IPS DF 6.9 (cell line): Measurements from ENCODE around the gene DGAT2L6.
A peak's percentile ranks its signal among the peaks of the same experiment; 100 is the strongest.

Experiments
- DNase-seq: peaks from one replicate; pipeline ENCODE4 v3.0.0-alpha.2; 2013; ENCODE audit warnings: low read depth, low spot score
- H3K27ac ChIP-seq: one replicate; pipeline ENCODE4 v1.5.1; 2013; ENCODE audit warnings: low read length, control low read depth
- H3K27me3 ChIP-seq: 2 replicates; pipeline ENCODE4 v1.6.1; 2013; ENCODE audit warnings: mild to moderate bottlenecking, low read length; ENCODE audit not compliant: control insufficient read depth, insufficient read depth
- H3K36me3 ChIP-seq: 2 replicates; pipeline ENCODE4 v1.6.1; 2013; ENCODE audit warnings: low read length; ENCODE audit not compliant: control insufficient read depth, insufficient read depth
- H3K4me1 ChIP-seq: 2 replicates; pipeline ENCODE4 v1.6.1; 2013; ENCODE audit warnings: low read length; ENCODE audit not compliant: control insufficient read depth, insufficient read depth
- H3K4me3 ChIP-seq: 2 replicates; pipeline ENCODE4 v1.5.1; 2013; ENCODE audit warnings: mild to moderate bottlenecking, low read length
- H3K9me3 ChIP-seq: 2 replicates; pipeline ENCODE4 v1.6.1; 2013; ENCODE audit warnings: low read length, inconsistent platforms; ENCODE audit not compliant: control insufficient read depth, insufficient read depth
- WGBS: extraction: QIAGEN DNeasy Blood & Tissue Kit; methylation state at CpG from one replicate; pipeline ENCODE4 v1.1.7; 2013; ENCODE audit warnings: mixed read lengths, missing lambda C conversion rate; ENCODE audit not compliant: insufficient read length, insufficient coverage; 5-methylcytosine and 5-hydroxymethylcytosine counted together

DGAT2L6 gene

GRCh38 chrX:70176938-70177533 lies at the start of gene DGAT2L6:
Gene DGAT2L6 (plus strand): TSS chrX:70177483. CDS start chrX:70177583, 100 bp downstream.
- Histone ChIP-seq H3K4me3 (no peak within 1 kb of the TSS), H3K4me1 (peaks cover 6% of the 10 kb centered on the region), H3K9me3 (no peaks in the 10 kb centered on the region), H3K27me3 (no peaks in the 10 kb centered on the region), H3K36me3 (no peaks in the 10 kb centered on the region), H3K27ac (no peak within 1 kb of the TSS)
- DNase-seq, result no peak
- no CpG with 5 or more reads among the region's 7 CpGs for WGBS

GRCh38 chrX:70128071-70128470 lies 49.2 kb upstream of the DGAT2L6 start:
- H3K27me3 ChIP-seq, result no peaks in the 10 kb centered on the region
- H3K36me3 ChIP-seq, result no peaks in the 10 kb centered on the region
- H3K4me3 ChIP-seq, result no peak overlapping the region
- no peak overlapping the region for H3K27ac ChIP-seq
- DNase-seq, result no peak
- peaks cover 3% of the 10 kb centered on the region for H3K4me1 ChIP-seq
- no CpG with 5 or more reads among the region's 9 CpGs for WGBS
- no peaks in the 10 kb centered on the region for H3K9me3 ChIP-seq

GRCh38 chrX:70129816-70130215 lies 47.5 kb upstream of the DGAT2L6 start:
- Histone ChIP-seq H3K27ac (no peak overlapping the region), H3K9me3 (no peaks in the 10 kb centered on the region), H3K4me1 (peaks cover 3% of the 10 kb centered on the region), H3K27me3 (no peaks in the 10 kb centered on the region), H3K36me3 (no peaks in the 10 kb centered on the region), H3K4me3 (no peak overlapping the region)
- no peak for DNase-seq
- no CpG with 5 or more reads among the region's 1 CpG for WGBS

GRCh38 chrX:70132224-70132623 lies 45.1 kb upstream of the DGAT2L6 start:
- Histone ChIP-seq H3K36me3 (no peaks in the 10 kb centered on the region), H3K9me3 (no peaks in the 10 kb centered on the region), H3K27me3 (no peaks in the 10 kb centered on the region), H3K4me3 (no peak overlapping the region), H3K27ac (no peak overlapping the region), H3K4me1 (peaks cover 3% of the 10 kb centered on the region)
- no peak for DNase-seq
- no CpG with 5 or more reads among the region's 4 CpGs for WGBS

- Histone ChIP-seq H3K9me3 (no peaks in the 10 kb centered on the region), H3K27me3 (no peaks in the 10 kb centered on the region)
- WGBS, result no CpG with 5 or more reads among the region's 8 CpGs
Observed at GRCh38 chrX:70132877-70133302, 44.4 kb upstream of the DGAT2L6 start.

GRCh38 chrX:70133303-70134115 lies 43.8 kb upstream of the DGAT2L6 start, which contains the start of gene IGBP1:
Gene IGBP1 (plus strand): TSS chrX:70133447. CDS start chrX:70133948, 501 bp downstream.
- WGBS, result no CpG with 5 or more reads among the region's 59 CpGs

More at GRCh38 chrX:70132877-70133302, 44.4 kb upstream of the DGAT2L6 start:
- H3K4me3 ChIP-seq, result peak overlapping the region; percentile 41; the same call in 1 of the 2 replicates
- no peaks in the 10 kb centered on the region for H3K36me3 ChIP-seq
- no peak for DNase-seq
- H3K4me1 ChIP-seq, result peaks cover 1% of the 10 kb centered on the region; the same call in 1 of the 2 replicates
- no peak overlapping the region for H3K27ac ChIP-seq

GRCh38 chrX:70134116-70134477 lies 43.2 kb upstream of the DGAT2L6 start:
- DNase-seq, result no peak
- H3K27ac ChIP-seq, result no peak overlapping the region

More at GRCh38 chrX:70133303-70134115, 43.8 kb upstream of the DGAT2L6 start, which contains the start of gene IGBP1:
- no peaks in the 10 kb centered on the region for H3K4me1 ChIP-seq
- peak within 1 kb of the TSS; percentile 69; the same call in 1 of the 2 replicates for H3K4me3 ChIP-seq
- no peak within 1 kb of the TSS for H3K27ac ChIP-seq
- H3K27me3 ChIP-seq, result no peaks in the 10 kb centered on the region
- no peaks in the 10 kb centered on the region for H3K9me3 ChIP-seq
- DNase-seq, result peak; percentile 48
- H3K36me3 ChIP-seq, result no peaks in the 10 kb centered on the region

GRCh38 chrX:70138622-70139021 lies 38.7 kb upstream of the DGAT2L6 start:
- no peaks in the 10 kb centered on the region for H3K4me1 ChIP-seq
- no peaks in the 10 kb centered on the region for H3K27me3 ChIP-seq
- WGBS, result no CpG with 5 or more reads among the region's 2 CpGs
- no peak overlapping the region for H3K27ac ChIP-seq
- no peak overlapping the region for H3K4me3 ChIP-seq
- no peaks in the 10 kb centered on the region for H3K36me3 ChIP-seq
- H3K9me3 ChIP-seq, result no peaks in the 10 kb centered on the region
- DNase-seq, result no peak

More at GRCh38 chrX:70134116-70134477, 43.2 kb upstream of the DGAT2L6 start:
- Histone ChIP-seq H3K36me3 (no peaks in the 10 kb centered on the region), H3K4me1 (no peaks in the 10 kb centered on the region), H3K4me3 (peak overlapping the region; percentile 69; the same call in 1 of the 2 replicates), H3K27me3 (no peaks in the 10 kb centered on the region), H3K9me3 (no peaks in the 10 kb centered on the region)
- WGBS, result no CpG with 5 or more reads among the region's 12 CpGs

GRCh38 chrX:70139736-70140135 lies 37.5 kb upstream of the DGAT2L6 start:
- Histone ChIP-seq H3K27ac (no peak overlapping the region), H3K4me3 (no peak overlapping the region), H3K4me1 (no peaks in the 10 kb centered on the region), H3K36me3 (no peaks in the 10 kb centered on the region), H3K27me3 (no peaks in the 10 kb centered on the region), H3K9me3 (no peaks in the 10 kb centered on the region)
- no CpG with 5 or more reads among the region's 3 CpGs for WGBS
- no peak for DNase-seq

- Histone ChIP-seq H3K9me3 (no peaks in the 10 kb centered on the region), H3K27ac (no peak overlapping the region), H3K4me1 (no peaks in the 10 kb centered on the region), H3K4me3 (no peak overlapping the region), H3K36me3 (no peaks in the 10 kb centered on the region), H3K27me3 (no peaks in the 10 kb centered on the region)
- no CpG with 5 or more reads among the region's 2 CpGs for WGBS
- no peak for DNase-seq
Observed at GRCh38 chrX:70141373-70141772, 35.9 kb upstream of the DGAT2L6 start.
